Measurements from ENCODE around the gene CTNNA3.

The CTNNA3 gene

DNA sequence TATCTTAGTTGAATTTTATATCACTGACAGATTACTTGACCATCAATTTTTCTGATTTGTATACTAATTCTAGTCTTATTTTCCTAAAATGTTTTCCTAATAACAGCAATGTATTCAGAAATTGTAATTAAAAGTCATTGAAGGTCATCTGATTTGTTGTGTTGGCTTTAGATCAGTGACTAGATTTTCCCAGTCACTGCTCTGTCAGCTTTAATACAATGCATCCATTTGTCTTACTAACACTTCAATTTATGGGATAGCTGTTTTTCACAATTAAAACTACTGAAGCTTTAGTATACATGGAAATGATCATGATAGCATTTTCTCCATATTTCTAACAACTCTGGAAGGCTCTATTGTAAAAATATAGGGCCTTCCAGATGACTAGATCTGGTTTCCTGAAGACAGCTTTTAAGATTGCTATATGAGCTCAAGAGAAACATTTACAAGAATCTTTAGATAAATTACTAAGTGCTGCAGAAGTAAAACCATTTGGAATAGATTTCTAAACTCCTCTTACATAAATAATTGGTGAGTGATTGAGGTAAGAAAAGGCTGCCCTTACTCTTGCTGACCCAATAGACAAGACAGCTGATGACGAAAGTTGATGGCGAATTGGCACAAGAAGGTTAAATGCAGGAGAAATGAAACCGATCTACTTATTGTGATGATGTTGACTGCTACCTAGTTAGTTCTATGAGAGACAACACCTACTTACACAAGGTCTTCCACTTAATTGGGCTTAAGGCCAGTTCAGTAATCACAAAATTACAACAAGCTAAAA is 696.0 kb downstream of the CTNNA3 start:
- no peak for DNase-seq

DNA sequence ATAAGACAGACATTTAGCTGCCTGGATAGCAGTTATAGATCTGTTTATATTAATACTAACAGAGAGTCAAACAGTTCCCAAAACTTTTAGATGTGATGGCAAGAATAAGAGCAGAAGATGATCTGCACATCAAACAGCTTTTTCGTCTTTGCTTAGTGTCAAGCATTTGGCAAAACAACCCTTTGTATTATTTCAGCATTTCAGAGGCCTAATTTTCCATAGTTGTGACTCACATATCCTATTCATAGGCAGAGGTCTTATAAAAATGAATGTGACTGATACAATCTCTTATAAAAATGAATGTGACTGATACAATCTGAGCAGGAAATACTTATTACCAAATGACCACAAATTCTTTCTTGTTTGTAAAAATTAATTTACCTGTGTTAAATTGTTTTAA is 699.0 kb downstream of the CTNNA3 start:
- no peak for DNase-seq

GRCh38 chr10:66990143-66990830 is 705.7 kb downstream of the CTNNA3 start:
- DNase-seq = no peak

- DNase-seq = no peak
Observed at GRCh38 chr10:66983475-66983818, 712.5 kb downstream of the CTNNA3 start.

- DNase-seq = no peak
Observed at GRCh38 chr10:66982792-66983474, 713.1 kb downstream of the CTNNA3 start.

DNA sequence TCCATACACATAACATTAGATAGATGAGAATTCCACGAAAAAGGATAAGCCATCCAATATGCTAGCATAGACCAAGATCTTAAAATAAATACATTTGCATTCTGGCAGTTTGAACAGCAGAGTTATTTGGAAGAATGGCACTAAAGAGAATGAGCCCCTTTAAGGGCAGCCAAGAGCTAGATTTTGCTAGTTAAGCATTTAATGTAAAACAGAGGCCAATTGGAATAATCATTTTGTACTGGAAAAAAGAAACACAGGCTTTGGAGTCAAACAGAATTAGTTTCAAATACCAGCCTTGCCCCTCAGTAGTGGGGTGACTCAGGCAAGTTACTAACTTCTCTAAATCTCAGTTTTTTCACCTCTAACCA is 714.0 kb downstream of the CTNNA3 start:
- DNase-seq = no peak

DNA sequence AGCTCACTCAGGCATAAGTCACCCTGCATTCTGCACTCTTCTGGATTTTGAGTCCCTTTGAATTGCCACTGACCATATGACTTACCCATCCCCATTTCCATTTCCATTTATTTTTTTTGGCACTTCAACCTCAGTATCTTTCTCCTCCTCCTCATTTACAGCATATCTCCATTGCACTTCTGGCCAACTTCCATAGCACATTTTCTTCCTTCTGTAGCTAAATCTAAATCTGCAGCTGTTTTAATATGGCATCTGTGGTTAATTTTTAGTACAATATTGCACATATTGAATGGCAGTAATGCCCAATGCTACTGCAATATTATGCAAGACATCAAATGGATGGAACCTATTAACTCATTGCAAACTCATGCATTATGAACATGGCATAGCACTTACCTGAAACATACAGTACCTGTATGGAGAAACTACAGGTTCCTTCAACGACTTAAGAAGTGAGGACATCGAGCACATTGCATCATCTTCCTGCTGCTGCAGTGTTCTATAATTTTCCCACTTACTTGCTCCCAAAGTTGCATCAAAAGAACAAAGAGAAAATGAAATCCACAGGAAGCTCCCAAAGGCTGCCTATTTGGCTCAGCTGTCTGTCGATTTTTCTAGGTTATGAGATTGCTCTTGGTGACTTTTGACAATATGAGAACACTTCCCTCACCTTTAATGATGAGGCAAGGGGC is 714.5 kb downstream of the CTNNA3 start:
- DNase-seq = no peak

- DNase-seq = no peak
Observed at GRCh38 chr10:66980246-66980815, 715.7 kb downstream of the CTNNA3 start.

- no peak for DNase-seq
Observed at GRCh38 chr10:66964946-66965345, 731.0 kb downstream of the CTNNA3 start.

- no peak for DNase-seq
Observed at GRCh38 chr10:66958466-66958865, 737.5 kb downstream of the CTNNA3 start.

DNA sequence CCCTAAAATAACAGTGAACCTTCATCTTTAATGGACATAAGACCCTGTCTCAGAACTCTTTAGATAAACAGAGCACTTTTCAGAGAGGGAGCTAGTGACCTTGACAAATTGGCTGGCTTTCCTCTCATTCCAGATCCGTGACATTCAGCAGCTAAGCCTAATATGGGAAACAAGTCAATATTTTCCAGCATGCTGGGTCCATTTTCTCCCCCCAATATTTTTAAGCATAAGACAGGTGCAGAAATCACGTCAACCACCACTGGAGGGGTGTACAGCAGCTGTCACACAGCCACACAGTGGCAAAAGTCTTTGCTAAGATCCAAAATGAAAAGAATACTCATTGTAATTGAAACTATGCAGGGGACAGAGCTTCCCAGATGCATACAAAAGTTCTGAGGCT is 744.1 kb downstream of the CTNNA3 start:
- DNase-seq = no peak

DNA sequence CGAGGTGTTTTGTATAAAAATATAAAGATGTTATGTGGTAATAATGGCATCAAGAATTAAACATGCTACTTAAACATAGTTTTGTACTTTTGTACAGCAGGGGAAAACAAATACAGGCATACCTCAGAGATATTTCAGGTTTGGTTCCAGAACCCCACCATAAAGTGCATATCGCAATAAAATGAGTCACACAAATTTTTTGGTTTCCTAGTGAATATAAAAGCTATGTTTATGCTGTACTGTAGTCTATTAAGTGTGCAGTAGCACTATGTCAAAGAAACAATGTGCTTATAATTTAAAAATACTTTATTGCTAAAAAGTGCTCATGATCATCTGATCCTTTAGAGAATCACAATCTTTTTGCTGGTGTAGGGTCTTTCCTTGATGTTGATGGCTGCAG is 752.4 kb downstream of the CTNNA3 start:
- no peak for DNase-seq

- no peak for DNase-seq
Observed at GRCh38 chr10:66942407-66942806, 753.6 kb downstream of the CTNNA3 start.

- no peak for DNase-seq
Observed at GRCh38 chr10:66941491-66941890, 754.5 kb downstream of the CTNNA3 start.

GRCh38 chr10:66940965-66941364 is 755.0 kb downstream of the CTNNA3 start:
- DNase-seq = no peak

- DNase-seq = no peak
Observed at GRCh38 chr10:66934711-66935110, 761.3 kb downstream of the CTNNA3 start.

- no peak for DNase-seq
Observed at GRCh38 chr10:66931949-66932343, 764.0 kb downstream of the CTNNA3 start.

GRCh38 chr10:66931340-66931948 is 764.6 kb downstream of the CTNNA3 start:
- no peak for DNase-seq

DNA sequence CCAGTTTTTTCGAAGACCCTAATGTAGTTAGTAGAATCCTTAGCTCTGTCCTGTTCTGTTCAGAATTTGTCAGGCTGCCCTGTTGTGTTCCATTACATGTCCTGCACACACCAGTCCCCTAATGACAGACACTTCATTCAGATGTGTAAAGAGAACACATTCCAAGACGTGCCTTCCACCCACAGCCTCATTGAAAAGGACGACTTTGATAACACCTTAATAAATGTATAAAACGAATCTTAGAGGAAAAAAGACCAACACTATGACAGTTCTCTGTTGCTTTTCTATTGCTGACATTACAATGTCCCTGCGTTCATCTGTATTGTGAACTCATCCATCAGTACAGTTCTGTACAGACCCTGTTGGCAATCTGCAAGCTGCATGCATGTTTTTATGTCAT is 766.6 kb downstream of the CTNNA3 start:
- no peak for DNase-seq

DNA sequence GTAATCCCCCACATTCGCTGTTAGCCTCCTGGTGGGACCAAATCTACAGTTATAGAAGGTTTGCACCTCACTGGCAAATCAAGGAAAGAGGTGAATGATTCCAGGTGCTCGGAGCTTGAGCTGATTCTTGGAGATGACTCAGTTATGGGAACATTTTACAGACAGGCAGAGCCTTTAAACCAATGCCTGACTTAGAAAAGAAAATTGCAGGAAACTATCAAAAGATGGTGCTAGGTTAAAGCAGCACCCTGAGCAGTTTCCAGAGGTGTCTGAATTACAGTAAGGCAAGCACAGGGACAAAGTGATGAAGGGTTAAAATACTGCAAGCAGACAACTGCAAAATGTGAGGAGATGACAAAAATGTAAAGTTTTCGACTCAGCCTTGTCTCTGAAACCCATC is 767.2 kb downstream of the CTNNA3 start:
- DNase-seq = no peak

- DNase-seq = no peak
Observed at GRCh38 chr10:66927971-66928770, 767.8 kb downstream of the CTNNA3 start.
